Adrenal gland (tissue), 12 donors: ENCODE measurements around the gene CEP164. TPM values are rescaled to one million over a fixed set of nuclear protein-coding genes. Genes with fewer than 3 reads are reported as not detected.

Experiments
- DNase-seq, 7 donors: peaks; one replicate each; pipeline ENCODE4 v3.0.0-alpha.2; 2019 to 2020
- H3K27ac ChIP-seq, 5 donors: fragments of 200-600 bp; sonication (generic) in 4 of 5; 1 replicate in 3 of 5; 2 replicates in 2 of 5; pipeline versions ENCODE4 v1.5.1 to v1.8.0; 2016 to 2020; ENCODE audit warnings: mild to moderate bottlenecking in 1 of 5
- H3K27me3 ChIP-seq: fragments of 200-600 bp; 2 replicates; pipeline ENCODE4 v1.8.0; 2021
- H3K36me3 ChIP-seq, 2 donors: fragments of 200-600 bp; replicated peaks in 1 of 2; 1 replicate in 1 of 2; 2 replicates in 1 of 2; pipeline versions ENCODE4 v1.5.1 to v1.8.0; 2018 to 2022
- H3K4me1 ChIP-seq, 2 donors: fragments of 200-600 bp; replicated peaks in 1 of 2; 1 replicate in 1 of 2; 2 replicates in 1 of 2; pipeline versions ENCODE4 v1.5.1 to v1.8.0; 2018 to 2021
- H3K4me3 ChIP-seq, 4 donors: fragments of 200-600 bp; sonication (generic) in 3 of 4; one replicate each; pipeline ENCODE4 v1.5.1; 2016 to 2018
- H3K9me3 ChIP-seq, 3 donors: fragments of 200-600 bp; sonication (generic) in 1 of 3; replicated peaks in 1 of 3; 1 replicate in 2 of 3; 2 replicates in 1 of 3; pipeline versions ENCODE4 v1.5.1 to v1.8.0; 2016 to 2021
- CTCF ChIP-seq, 6 experiments: fragments of 450-650 bp in 4 of 6; fragments of 200-600 bp in 2 of 6; sonication (generic) in 1 of 6; IDR thresholded peaks; 1 replicate in 5 of 6; 2 replicates in 1 of 6; pipeline versions ENCODE4 v1.5.1 to v1.8.0; 2016 to 2021; ENCODE audit warnings: antibody characterized with exemption in 6 of 6, mild to moderate bottlenecking in 2 of 6, moderate library complexity in 1 of 6
- POLR2A ChIP-seq, 2 donors: fragments of 450-650 bp; IDR thresholded peaks; one replicate each; pipeline ENCODE4 v1.6.1; 2017; ENCODE audit warnings: antibody characterized with exemption in 2 of 2, mild to moderate bottlenecking in 2 of 2, moderate library complexity in 1 of 2
- whole genome bisulfite sequencing, 4 donors: extraction: QIAGEN DNeasy Blood & Tissue Kit in 2 of 4; methylation state at CpG; one replicate each; pipeline versions ENCODE4 v1.1.5 to v1.1.7; 2013 to 2017; 5-methylcytosine and 5-hydroxymethylcytosine counted together
- intact Hi-C, 2 donors: fragments of 100-400 bp; cut with DNase I; formaldehyde crosslinking; loops; one replicate each; pipeline versions ENCODE4 v1.14.1 to v1.15.0; 2022 to 2023
- polyA plus RNA-seq, 3 donors: library from polyadenylated mRNA; stranded (reverse); fragments of 200-250 nt in 2 of 3; fragments of 350-450 nt in 1 of 3; fragmentation: Illumina TruSeq in 1 of 3; extraction: RNeasy Lipid Tissue Mini Kit (QIAGEN cat#74804) in 1 of 3; gene quantifications; one replicate each; pipeline ENCODE4 v1.2.3, GENCODE V29; 2013 to 2014
- total RNA-seq, 9 donors: library from RNA; depleted of rRNA in 4 of 9; stranded (reverse); fragments of >200 nt in 4 of 9; fragments of 120-200 nt in 1 of 9; fragmentation: NEBNext Ultra II Directional in 1 of 9; extraction: Animal tissue kit (Norgen Biotek cat#: 25700) in 1 of 9; gene quantifications; one replicate each; pipeline versions ENCODE4 v1.1.0 to v1.2.4, GENCODE V29; 2013 to 2023
- donor health status: healthy with polysubstance abuse.
- donor health status: Bipolar disorder and iron deficiency.
- donor health status: DM: yes; HTN: yes; CAD: no.
- donor health status: DM: no; HTN: no; CAD: no.
- donor health status: DM: no; HTN: no; CAD: no.
- donor health status: DM: yes; HTN: yes; CAD: no.

The CEP164 gene
- total and polyA plus RNA-seq, 12 donors, result 10.6 to 82.9 (median 24.1) TPM

DNA sequence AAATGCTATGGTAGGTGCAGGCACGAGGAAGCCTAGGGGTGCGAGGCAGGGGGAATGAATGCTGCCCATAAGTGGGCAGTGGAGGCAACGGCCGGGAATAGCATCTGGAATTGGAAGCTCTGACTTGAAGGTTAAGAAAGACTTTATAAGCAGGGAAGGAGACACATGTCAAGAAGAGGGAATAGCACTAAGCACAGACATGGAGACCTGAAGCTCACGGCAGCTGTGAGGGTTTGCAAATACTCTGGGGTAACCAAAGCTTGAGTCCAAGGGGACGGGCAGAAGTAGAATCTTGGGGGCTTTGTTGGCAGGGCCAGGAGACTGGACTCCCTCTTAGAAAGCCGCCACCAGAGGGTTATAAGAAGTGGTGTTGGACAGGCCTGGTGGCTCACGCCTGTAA, 112.6 kb downstream of the CEP164 start:
- no peaks in the 10 kb centered on the region for H3K9me3 ChIP-seq

DNA sequence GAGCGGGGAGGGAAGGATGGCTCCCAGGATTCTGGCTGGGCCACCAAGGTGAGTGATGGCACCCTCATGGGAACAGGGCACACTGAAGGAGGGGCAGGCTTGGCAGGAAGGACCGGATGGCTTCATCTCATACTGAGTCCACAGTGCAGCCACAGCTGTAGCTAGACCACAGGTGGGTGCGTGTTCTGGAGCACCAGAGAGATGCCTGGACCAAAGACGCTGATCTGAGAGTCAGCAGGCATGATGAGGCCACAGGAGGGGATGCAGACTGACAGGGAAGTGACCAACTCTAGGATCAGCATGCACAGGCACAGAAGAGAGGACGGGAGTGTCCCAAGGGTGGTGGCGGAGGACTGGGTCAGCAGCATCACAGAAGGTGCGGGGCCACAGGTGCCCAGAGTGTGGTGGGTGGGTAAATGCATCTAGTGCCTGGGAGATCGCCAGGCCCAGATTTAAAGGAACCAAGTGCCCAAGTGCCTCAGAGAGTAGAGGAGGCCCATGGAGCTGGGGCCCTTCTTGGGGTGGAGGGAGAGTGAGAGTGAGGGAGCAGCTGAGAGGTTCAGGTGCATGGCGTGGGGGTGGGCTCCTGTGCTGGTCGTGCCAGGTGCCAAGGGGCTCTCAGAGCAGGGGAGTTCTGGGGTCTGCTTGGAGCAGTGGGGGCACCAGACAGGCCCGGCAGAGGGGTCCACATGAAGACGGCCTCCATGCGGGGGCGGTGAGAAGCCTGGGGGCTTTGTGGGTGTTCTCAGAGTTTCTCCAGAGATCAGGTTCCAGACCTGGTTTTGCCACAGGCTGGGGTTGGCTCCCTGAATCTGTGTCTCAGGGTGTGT, 113.7 kb downstream of the CEP164 start:
- Histone ChIP-seq H3K36me3 (no peaks in the 10 kb centered on the region), H3K9me3 (no peaks in the 10 kb centered on the region), H3K27me3 (peaks cover 8% of the 10 kb centered on the region), H3K4me1 (peaks cover 0 to 5% of the 10 kb centered on the region in 2 donors), H3K27ac (no peak overlapping the region), H3K4me3 (no peak overlapping the region)
- intact Hi-C loops, result no loop called here
- DNase-seq, result no peak
- TF ChIP-seq CTCF (IDR thresholded peaks at IDR 0.05) (no peak), POLR2A (IDR thresholded peaks at IDR 0.05) (no peak)
- WGBS, 4 donors, result 80 to 91% (median 87%) methylated on average over 11 to 14 of the region's 14 CpGs

More for the DNA sequence above, 112.6 kb downstream of the CEP164 start:
- Histone ChIP-seq H3K27ac (no peak overlapping the region), H3K4me3 (no peak overlapping the region), H3K4me1 (peaks cover 0 to 5% of the 10 kb centered on the region in 2 donors), H3K27me3 (peaks cover 8% of the 10 kb centered on the region), H3K36me3 (no peaks in the 10 kb centered on the region)
- TF ChIP-seq POLR2A (IDR thresholded peaks at IDR 0.05) (no peak), CTCF (IDR thresholded peaks at IDR 0.05) (no peak)
- WGBS, 4 donors, result 81 to 90% (median 85%) methylated on average over 8 of the region's 8 CpGs
- intact Hi-C loops, result no loop called here
- DNase-seq, result no peak

DNA sequence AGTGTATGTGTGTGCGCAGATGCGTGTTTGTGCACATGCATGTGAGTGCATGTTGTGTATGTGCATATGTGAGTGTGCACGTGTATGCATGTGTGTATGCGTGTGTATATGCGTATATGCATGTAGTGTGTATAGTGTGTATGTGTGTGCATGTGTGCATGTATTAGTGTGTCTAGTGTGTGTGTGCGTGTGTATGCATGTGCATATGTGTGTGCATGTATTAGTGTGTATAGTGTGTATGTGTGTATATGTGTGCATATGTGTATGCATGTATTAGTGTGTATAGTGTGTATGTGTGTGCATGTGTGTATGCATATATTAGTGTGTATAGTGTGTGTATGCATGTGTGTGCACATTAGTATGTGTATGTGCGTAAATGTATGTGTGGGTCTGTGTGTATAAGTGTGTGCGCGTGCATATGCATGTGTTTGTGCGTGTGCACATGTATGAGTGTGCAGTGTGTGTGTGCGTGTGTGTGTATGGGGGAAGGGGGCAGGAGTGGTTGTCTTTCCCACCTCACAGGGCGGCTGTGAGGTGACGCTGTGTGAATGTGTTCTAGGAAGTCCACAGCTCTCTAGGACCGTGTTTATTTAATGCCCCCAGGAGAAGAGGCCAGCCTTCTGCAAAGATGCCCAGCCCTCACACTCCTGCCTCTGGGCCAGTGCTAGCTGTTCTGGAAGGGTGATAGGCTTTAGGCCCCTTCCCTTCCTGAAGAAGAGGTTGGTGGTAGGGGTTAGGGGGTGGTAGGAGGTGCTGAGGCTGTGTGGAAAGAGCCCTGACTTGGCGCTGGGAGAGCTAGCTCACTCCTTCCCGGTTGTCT, 114.6 kb downstream of the CEP164 start:
- H3K9me3 ChIP-seq, result no peaks in the 10 kb centered on the region
- peaks cover 0 to 5% of the 10 kb centered on the region in 2 donors for H3K4me1 ChIP-seq
- H3K4me3 ChIP-seq, result no peak overlapping the region
- no peak for TF ChIP-seq POLR2A (IDR thresholded peaks at IDR 0.05)
- no peak for TF ChIP-seq CTCF (IDR thresholded peaks at IDR 0.05)
- no peak for DNase-seq
- intact Hi-C loops, result no loop called here
- 76 to 89% (median 87%) methylated on average over 14 to 16 of the region's 16 CpGs for WGBS, 4 donors
- H3K27ac ChIP-seq, result no peak overlapping the region
- no peaks in the 10 kb centered on the region for H3K36me3 ChIP-seq
- H3K27me3 ChIP-seq, result peaks cover 8% of the 10 kb centered on the region

DNA sequence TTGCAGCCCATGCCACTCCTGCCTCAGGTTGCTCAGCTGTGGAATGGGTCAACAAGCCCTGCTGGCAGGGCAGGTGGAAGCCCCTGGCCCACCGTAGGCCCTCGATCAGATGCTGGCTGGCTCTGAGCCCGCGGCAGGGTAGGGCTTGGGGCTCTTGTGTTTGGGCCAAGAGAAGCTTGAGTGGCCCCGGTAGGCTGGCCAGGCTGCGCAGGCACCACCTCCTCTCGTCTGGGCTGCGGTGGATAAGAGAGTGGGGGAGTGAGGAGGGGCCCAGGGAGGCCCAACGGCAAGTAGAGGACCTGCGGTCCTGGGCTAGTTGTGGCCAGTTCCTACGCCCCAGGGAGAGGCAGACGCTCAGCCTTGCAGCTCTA, 115.2 kb downstream of the CEP164 start:
- TF ChIP-seq CTCF (IDR thresholded peaks at IDR 0.05) (no peak), POLR2A (IDR thresholded peaks at IDR 0.05) (no peak)
- intact Hi-C loops, result no loop called here
- no peaks in the 10 kb centered on the region for H3K36me3 ChIP-seq
- H3K27me3 ChIP-seq, result peaks cover 8% of the 10 kb centered on the region
- H3K4me1 ChIP-seq, result peaks cover 0 to 5% of the 10 kb centered on the region in 2 donors
- WGBS, 4 donors, result 57 to 71% (median 69%) methylated on average over 10 to 12 of the region's 12 CpGs
- H3K9me3 ChIP-seq, result no peaks in the 10 kb centered on the region
- H3K27ac ChIP-seq, result no peak overlapping the region
- no peak overlapping the region for H3K4me3 ChIP-seq
- DNase-seq, result no peak
